Endothelial cell of umbilical vein (primary cell): ENCODE results near the gene RBM33.

ENCODE experiments used
- EZH2 ChIP-seq: IDR thresholded peaks from 2 replicates; pipeline ENCODE4 v1.6.1; 2012; ENCODE audit warnings: borderline replicate concordance, low read depth, mild to moderate bottlenecking, moderate library complexity, low read length, inconsistent platforms; ENCODE audit not compliant: severe bottlenecking
- POLR2A ChIP-seq: IDR thresholded peaks from 2 replicates; pipeline ENCODE4 v1.6.1; 2012; ENCODE audit warnings: low read depth, mild to moderate bottlenecking, control low read depth, low read length
- POLR2AphosphoS5 ChIP-seq: IDR thresholded peaks from 2 replicates; pipeline ENCODE4 v1.6.1; 2012; ENCODE audit warnings: low read depth, mild to moderate bottlenecking, control low read depth, low read length, moderate library complexity; ENCODE audit not compliant: insufficient read depth
- TF ChIP-seq, protein P1 (sequence below), 2 donors: IDR thresholded peaks; 1 replicate in 1 of 2; 2 replicates in 1 of 2; pipeline ENCODE4 v1.5.1; 2011; ENCODE audit warnings: low read length in 2 of 2, mild to moderate bottlenecking in 2 of 2, moderate library complexity in 2 of 2, control low read depth in 1 of 2, inconsistent platforms in 1 of 2, low read depth in 1 of 2; ENCODE audit not compliant: insufficient read depth in 1 of 2; ENCODE audit errors: extremely low read depth in 1 of 2

DNA sequence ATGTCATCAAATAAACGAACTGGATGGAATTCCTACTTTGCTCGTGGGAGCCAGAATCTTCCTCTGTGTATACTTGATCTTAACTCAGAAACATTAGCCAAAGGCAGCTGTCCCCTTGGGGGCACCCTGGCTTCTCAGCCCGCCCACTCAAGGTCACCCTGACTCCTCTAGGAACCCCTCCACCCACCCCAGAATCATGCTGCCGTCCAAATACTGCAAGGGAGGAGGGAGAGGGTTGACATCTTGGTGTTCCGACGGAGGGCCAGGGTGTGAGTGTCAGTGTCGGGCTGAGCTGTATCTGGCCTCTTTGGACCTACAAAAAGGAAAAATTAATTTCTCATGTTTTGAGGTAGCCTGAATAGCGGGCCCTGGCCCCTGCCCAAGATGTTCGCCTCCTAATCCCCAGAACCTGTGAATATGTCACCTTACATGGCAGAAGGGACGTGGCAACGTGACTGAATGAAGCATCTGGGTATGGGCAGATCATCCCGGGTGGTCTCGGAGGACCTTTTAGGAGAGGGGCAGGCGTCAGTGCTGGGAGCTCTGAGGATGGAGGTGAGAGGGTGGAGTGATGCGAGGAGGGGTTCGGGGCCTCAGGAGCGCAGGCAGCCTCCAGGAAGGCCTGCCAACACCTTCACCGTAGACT lies 40.5 kb upstream of the RBM33 start:
- TF ChIP-seq, protein P1, sequence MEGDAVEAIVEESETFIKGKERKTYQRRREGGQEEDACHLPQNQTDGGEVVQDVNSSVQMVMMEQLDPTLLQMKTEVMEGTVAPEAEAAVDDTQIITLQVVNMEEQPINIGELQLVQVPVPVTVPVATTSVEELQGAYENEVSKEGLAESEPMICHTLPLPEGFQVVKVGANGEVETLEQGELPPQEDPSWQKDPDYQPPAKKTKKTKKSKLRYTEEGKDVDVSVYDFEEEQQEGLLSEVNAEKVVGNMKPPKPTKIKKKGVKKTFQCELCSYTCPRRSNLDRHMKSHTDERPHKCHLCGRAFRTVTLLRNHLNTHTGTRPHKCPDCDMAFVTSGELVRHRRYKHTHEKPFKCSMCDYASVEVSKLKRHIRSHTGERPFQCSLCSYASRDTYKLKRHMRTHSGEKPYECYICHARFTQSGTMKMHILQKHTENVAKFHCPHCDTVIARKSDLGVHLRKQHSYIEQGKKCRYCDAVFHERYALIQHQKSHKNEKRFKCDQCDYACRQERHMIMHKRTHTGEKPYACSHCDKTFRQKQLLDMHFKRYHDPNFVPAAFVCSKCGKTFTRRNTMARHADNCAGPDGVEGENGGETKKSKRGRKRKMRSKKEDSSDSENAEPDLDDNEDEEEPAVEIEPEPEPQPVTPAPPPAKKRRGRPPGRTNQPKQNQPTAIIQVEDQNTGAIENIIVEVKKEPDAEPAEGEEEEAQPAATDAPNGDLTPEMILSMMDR (IDR thresholded peaks at IDR 0.05; ENCODE audit: extremely low read depth in 1 of 2, insufficient read depth in 1 of 2, low read depth in 1 of 2, low read length in 2 of 2) = no peak
- no peak for TF ChIP-seq POLR2AphosphoS5
- TF ChIP-seq POLR2A = no peak
- TF ChIP-seq EZH2 = no peak
